HG02759 (cell line): Measurements from ENCODE around the gene ITGA5.
A peak's percentile ranks its signal among the peaks of the same experiment; 100 is the strongest.

Experiments
- ATAC-seq: cut with Tn5 transposase; IDR thresholded peaks from one replicate; pipeline ENCODE4 v1.9.1; 2021; ENCODE audit warnings: mild to moderate bottlenecking, moderate library complexity; ENCODE audit not compliant: unreplicated experiment

Gene ITGA5

DNA sequence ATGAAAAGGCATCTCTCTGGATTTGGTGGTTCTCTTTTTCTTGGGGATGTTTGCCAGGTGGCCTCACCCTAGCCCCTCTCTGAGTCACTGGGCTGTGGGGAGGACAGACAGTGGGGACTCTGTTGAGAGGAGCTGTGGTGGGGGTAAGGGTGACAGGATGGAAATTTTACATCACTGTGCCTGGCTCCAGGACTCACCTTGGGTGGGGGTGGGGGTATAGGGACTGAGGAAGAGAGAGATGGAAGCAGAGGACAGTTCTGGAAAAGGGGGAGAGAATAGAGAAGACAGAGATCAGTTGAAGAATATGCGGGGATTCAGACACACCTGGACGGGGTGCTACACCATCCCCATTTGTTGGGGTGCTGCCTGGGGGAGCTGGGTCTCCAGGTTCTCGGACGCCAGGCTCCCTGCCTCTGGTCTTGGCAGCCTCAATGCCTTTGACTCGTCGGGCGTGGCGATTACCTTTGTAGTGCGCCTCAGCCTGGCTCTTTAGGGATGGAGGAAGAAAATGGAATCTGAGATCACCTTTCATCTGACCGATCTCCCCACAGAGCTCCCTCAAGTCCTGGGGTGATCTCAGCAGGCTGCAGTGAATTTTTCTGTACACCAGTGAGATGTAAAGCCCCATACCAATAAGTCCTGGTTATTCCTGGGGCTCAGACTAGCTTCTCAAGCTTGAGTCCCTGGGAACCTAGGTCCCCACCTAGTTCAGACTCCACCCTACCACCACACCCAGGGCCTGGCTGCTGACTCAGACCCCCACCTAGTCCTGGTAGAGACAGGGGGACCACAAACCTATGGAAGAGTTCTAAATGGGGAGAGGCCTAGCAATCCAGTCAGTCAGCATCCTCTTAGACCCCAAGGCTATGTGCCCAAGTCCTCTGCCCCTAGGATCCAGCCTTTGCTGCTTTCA lies 45.2 kb downstream of the ITGA5 start:
- ATAC-seq: no peak

DNA sequence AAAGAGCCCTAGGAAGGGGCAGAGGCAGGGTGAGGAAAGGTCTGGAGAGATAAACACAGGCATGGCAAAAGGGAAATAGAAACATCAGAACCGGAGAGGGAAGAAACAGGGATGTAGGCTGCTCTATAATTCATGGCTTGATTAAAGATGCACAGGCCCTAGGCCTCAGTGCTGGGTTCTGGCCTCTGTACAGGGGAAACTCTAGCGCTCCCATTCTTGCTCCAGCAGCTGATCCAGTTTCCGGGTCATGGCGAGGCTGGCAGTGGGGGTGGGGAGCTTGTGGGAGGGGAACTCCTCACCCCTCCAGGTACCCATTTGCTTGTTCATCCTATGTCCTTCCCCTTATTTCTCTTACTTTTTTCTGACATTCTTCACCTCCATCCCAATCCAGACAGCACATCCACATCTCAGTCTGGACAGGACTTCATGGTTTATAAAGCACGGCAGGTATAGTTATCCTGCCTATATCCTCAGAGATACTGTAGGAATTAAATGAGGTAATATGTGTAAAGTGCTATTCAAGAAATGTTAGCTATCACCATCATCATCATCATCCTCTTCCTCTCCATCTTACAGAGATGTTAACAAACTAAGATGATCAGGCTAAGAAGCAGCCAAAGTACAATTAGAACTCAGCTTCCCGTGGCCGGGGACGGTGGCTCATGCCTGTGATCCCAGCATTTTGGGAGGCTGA lies 46.8 kb downstream of the ITGA5 start:
- ATAC-seq: no peak

DNA sequence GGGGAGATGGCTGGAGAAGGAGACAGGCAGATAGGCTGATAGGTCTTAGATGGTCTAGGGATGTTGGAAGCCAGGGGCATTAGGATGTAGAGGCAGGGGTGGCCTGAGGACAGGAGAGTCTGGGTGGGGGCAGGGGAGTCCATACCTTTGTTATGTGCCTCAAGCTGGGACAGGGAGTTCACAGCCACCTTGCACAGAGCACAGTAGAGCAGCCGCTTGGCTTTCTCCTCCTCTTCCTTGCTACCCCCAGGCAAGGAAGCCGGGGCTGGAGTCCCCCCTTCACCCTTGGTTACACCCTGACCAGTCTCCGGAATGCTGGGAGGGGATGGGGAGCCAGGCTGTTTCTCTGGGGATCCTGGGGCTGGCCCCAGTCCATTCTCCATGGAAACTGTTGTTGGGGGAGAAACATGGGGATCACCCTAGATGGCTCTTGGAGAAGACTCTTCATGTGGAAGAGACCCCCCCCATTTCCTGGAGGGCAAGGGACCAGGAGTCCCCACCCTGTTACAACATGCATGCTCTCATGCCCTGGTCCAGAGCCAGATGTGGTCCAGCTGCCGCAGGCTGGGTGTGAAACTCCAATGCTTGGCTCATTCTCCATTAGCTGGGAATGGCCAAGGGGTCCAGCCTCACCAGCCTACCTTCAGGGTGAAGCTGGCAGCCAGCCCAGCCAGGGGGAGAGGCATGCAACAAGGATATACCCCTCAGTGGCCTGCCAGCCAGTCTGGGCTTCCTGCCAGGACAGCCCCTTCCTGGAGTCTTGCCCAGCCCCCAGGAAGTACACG lies 47.5 kb downstream of the ITGA5 start:
- ATAC-seq: no peak

- ATAC-seq: no peak
Observed at GRCh38 chr12:54370171-54370730, 48.8 kb downstream of the ITGA5 start.

- ATAC-seq: no peak
Observed at GRCh38 chr12:54369597-54370131, 49.4 kb downstream of the ITGA5 start.

- peak; percentile 83 for ATAC-seq
Observed at GRCh38 chr12:54368709-54369596, 50.1 kb downstream of the ITGA5 start.

DNA sequence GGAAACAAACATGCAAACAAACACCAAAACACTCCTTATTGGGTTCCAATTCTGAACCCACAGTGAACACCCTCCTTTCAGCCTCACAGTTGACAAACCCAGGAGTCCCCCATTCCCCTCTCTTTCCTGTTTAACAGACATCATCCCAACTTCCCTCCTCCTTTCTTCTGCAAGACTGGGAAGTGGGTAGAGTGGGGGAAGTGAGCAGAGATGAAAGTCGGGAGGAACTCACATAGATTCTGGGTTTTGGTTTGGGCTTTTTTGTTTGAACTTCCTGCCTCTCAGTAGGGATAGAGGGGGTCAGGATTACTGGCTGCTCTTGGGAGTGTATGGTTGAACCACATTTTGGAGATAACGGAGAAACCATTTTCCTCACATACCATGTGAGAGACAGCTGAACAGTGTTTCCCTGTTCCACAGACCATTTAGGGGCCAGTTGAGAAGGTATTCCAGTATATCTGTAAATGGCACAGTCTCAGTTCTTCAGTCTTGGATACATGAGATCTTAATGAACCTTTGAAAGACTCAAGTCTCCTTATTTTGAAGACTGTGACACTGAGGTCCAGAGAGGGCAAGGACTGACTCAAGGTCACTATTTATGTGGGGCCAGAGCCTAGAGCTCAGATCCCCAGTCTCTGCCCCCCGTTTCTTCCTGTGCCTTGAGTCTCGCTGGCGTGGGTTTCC lies 50.9 kb downstream of the ITGA5 start:
- ATAC-seq: peak; percentile 14

GRCh38 chr12:54364413-54364812 lies 54.7 kb downstream of the ITGA5 start, which contains the start of gene GPR84:
TSS of gene GPR84 (minus strand) at chr12:54364486. CDS start at chr12:54363851, 635 bp downstream.
- peak; percentile 39 for ATAC-seq

DNA sequence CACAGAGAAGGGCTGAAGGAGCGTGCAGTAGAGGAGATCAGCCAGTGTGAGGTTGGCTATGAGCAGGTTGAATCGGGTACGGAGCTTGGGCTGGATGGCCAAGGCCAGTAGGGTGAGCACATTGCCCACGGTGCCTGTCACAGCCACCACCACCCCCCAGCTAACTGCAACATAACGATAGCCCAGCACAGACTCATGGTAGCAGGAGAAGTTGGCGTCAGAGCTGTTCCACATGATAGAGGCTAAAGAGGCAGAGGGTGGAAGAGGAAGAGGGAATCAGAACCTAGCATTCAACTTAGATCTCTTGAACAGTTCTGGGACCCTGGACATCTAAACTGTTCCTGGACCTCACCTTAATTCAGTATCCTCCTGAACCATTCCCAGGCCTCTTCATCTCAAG lies 55.4 kb downstream of the ITGA5 start:
- ATAC-seq: no peak

DNA sequence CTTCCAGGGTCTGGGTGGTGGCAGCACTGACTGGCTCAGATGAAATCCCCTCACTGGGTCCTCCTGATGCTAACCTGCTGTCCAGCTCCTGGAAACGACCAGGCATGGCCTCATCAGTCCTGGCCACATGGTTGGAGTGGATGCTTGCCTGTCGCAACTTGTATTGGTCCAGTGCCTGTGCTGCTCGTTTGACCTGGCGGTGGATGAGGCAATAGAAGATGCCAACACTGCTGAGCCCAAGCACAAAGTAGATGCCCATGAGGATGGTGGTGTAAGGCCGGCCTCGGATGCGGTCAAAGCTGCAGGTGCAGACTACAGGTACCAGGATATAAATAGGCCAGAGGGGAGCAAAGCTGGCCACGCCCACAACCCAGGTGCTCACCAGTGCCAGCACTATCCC lies 56.0 kb downstream of the ITGA5 start:
- ATAC-seq: no peak

DNA sequence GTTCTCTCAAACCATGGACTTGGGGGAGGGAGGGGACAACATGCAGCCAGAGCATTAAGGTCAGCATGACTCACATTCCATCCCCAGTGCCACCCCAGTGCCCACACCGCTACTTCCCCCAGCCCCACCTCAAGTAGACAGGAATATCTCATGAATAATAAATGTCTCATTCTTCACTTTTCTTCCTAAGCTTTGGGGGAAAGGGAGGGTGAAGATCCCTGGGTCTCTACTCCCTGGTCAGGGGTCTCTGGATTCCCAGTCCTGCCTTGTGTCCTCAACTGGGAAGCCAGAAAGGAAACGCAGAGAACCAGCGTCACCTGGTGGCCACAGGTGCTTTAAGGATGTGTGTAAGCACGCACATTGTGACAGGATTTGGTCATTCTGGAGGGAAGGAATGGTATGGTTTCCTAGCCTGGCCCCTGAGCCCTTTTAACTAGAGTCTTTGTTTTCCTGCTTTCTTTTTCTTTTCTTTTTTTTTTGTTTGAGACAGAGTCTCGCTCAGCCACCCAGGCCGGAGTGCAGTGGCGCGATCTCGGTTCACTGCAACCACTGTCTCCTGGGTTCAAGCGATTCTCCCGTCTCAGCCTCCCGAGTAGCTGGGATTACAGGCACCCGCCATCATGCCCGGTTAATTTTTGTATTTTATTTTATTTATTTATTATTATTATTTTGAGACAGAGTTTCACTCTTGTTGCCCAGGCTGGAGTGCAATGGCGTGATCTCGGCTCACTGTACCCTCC lies 58.2 kb downstream of the ITGA5 start:
- no peak for ATAC-seq

GRCh38 chr12:54359762-54360351 lies 59.2 kb downstream of the ITGA5 start:
- ATAC-seq: no peak

GRCh38 chr12:54358945-54359761 lies 59.9 kb downstream of the ITGA5 start:
- peak; percentile 97 for ATAC-seq

- no peak for ATAC-seq
Observed at GRCh38 chr12:54358191-54358944, 60.7 kb downstream of the ITGA5 start.

DNA sequence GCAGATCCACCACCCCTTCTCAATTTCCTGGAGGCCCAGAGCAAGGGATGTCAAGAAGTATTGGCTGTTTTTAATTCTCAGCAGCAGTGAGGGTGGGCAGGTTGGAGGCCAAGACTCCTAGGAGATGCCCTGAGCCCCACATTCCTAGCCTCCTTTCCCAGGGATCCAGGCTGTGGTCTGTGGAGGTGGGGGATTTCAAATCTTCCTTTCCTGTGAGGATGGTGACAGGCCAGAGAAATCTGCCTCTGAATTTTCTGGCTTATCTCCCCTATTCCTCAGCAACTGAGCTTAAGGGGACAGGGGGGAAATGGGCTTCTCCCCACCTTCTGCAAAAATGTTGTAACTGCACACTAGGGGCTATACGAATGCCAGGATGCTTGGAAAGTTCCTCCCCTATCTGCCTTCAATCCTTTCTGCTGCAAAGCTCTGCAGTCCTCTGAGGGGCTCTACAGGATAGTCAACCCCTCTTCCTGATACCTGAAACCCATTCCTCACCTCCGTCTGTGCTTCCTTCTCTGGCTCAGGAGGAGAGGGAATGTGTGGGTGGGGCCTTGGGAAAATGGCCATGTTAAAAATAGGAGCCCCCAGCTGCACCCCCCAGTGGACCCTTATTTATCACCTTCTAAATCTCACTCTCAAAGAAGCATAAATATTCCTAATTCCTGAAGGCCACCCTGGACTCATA lies 61.4 kb downstream of the ITGA5 start:
- ATAC-seq: no peak

GRCh38 chr12:54356951-54357356 lies 62.1 kb downstream of the ITGA5 start:
- ATAC-seq: no peak
